CD1c-positive myeloid dendritic cell (primary cell): ENCODE data around the gene WFDC2.
A peak's percentile ranks its signal among the peaks of the same experiment; 100 is the strongest.

Experiments used
- DNase-seq: peaks from one replicate; pipeline ENCODE4 v3.0.0-alpha.2; 2016; ENCODE audit errors: extremely low spot score

Gene WFDC2

GRCh38 chr20:45469336-45470261, at the start of gene WFDC2:
Gene WFDC2 (plus strand): TSS chr20:45469753. CDS start chr20:45469782, 29 bp downstream.
- no peak for DNase-seq

DNA sequence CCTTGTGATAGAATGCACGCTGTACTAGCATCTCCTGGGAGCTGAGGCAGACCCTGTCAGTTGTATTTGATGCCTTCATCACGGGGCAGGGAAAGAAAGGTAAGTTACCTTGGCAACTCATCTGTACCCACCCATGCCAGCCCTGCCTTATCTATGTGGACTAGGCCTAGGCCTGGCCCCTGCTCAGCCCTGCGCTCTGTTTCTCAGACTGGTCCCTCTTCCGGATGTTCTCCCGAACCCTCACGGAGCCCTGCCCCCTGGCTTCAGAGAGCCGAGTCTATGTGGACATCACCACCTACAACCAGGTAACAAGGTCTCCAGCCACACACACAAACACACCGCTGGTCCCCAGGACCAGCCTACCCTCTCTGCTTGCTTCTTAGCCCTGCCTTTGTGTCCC, 49.4 kb upstream of the WFDC2 start:
- DNase-seq: no peak

DNA sequence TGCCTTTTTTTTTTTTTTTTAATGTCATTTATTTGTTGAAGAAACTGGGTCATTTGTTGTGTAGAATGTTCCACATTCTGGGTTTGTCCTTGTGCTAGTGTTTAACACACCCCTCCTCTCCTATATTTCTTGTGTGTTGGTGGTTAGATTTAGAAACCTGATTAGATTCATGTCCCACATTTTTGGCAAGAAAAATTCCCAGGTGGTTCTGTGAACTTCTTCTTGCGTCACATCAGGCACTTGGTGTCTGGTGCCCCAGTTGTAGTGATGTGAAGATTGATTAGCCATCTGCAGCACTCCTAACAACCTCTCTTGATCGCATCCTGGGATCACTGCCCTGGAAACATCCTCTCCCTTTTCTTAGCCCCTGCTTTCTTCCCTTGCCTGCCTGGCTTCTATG, 45.9 kb upstream of the WFDC2 start:
- no peak for DNase-seq

DNA sequence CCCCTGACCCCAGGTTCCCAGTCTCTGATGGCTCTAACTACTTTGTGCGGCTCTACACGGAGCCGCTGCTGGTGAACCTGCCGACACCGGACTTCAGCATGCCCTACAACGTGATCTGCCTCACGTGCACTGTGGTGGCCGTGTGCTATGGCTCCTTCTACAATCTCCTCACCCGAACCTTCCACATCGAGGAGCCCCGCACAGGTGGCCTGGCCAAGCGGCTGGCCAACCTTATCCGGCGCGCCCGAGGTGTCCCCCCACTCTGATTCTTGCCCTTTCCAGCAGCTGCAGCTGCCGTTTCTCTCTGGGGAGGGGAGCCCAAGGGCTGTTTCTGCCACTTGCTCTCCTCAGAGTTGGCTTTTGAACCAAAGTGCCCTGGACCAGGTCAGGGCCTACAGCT, 44.0 kb upstream of the WFDC2 start:
- DNase-seq: no peak

- DNase-seq: no peak
Observed at GRCh38 chr20:45426320-45427016, 43.1 kb upstream of the WFDC2 start.

- no peak for DNase-seq
Observed at GRCh38 chr20:45427236-45428149, 42.1 kb upstream of the WFDC2 start.

DNA sequence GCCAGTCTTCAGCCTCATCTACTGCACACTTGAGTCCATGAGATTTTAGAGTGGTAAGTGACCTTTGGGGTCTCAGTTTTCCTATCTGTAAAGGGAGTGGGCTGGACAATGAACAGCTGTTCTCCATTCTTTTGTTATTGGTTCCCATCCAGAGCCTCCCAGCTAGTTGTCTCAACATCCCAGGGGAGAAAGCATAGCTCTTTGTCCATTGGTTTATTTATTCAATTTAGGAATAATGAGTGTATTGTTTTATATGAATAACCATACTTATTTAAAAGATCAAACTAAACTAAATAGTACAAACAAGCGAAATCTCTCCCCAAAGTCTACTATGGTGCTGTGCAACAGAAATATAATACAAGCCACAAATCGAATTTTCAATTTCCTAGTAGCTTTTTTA, 39.9 kb upstream of the WFDC2 start:
- no peak for DNase-seq

GRCh38 chr20:45432294-45432693, 37.3 kb upstream of the WFDC2 start:
- DNase-seq: peak; percentile 41

DNA sequence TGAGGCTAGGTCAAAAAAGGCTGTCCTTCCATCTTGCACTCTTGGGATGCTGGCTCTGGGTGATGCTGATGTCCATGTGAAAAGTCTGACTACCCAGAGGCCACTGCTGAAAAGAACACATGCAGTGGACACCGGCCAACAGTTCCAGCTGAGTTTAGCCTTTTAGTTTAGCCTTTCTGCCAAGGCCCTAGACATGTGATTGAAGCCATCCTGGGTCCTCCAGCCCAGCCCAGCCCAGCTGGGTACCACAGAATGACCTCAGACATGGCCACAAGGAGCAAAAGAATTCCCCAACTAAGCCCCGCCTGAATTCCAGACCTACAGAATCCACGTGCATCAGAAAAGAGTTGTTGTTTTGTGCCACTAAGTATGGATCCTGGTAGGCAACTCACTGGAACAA, 36.2 kb upstream of the WFDC2 start:
- DNase-seq: no peak

DNA sequence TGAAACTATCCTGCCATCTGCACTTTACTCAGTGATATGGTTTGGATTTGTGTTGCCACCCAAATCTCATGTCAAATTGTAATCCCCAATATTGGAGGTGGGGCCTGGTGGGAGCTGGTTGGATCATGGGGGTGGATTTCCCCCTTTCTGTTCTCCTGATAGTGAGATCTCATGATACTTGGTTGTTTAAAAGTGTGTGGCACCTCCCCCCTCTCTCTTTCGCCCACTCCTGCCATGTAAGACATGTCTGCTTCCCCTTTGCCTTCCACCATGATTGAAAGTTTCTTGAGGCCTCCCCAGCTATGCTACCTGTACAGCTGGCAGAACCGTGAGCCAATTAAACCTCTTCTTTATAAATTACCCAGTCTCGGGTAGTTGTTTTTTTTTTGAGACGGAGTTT, 35.6 kb upstream of the WFDC2 start:
- peak; percentile 21 for DNase-seq

DNA sequence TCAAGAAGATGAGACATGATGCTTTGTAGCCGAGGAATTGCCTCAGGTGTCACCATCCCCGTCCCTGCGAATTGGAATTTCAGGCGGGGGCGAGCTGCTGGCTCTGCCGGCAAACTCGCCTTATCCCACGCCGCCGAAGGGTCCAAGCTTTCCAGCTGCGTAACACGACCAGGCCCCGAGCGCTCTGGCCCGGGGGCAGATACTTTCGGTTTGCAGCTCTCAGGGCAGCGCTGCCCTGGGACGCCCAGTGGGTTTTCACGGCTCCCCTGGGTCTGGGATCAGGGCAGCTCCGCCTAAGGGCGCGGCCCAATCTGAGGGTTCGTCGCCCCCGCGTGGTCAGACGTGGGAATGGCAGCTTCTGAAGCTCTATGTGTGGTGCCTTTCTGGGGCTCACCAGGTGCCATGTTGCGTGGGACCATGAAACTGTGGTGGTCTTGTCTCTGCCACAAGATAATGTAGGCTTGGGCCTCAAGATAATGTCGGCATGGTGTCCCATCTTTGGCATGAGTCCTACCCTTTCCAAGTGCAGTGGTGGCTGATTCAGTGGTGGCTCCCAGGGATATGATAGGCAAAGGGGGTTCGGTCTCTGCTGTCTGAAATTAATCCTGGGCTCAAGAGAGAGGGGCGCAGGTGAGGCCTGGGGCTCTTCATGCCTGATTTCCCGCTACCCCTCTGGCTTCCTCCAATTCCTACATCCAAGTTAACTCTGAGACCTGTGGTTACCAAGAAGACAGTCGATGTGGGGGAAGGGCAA, 32.6 kb upstream of the WFDC2 start:
- peak; percentile 91 for DNase-seq

DNA sequence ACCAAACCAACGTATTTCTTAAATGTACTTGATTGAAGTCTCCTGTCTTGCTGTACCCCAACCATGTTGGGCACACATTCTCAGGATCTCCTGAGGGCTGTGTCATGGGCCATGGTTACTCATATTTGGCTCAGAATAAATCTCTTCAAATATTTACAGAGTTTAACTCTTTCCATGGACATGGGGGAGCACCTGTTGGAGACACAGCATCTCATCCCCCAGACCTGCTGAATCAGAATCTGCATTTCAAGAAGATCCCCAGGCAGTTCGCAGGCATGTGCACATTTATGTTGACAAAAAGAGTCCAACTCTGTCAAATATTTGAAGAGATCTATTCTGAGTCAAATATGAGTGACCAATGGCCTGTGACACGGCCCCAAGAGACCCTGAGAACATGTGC, 29.1 kb upstream of the WFDC2 start:
- DNase-seq: no peak

DNA sequence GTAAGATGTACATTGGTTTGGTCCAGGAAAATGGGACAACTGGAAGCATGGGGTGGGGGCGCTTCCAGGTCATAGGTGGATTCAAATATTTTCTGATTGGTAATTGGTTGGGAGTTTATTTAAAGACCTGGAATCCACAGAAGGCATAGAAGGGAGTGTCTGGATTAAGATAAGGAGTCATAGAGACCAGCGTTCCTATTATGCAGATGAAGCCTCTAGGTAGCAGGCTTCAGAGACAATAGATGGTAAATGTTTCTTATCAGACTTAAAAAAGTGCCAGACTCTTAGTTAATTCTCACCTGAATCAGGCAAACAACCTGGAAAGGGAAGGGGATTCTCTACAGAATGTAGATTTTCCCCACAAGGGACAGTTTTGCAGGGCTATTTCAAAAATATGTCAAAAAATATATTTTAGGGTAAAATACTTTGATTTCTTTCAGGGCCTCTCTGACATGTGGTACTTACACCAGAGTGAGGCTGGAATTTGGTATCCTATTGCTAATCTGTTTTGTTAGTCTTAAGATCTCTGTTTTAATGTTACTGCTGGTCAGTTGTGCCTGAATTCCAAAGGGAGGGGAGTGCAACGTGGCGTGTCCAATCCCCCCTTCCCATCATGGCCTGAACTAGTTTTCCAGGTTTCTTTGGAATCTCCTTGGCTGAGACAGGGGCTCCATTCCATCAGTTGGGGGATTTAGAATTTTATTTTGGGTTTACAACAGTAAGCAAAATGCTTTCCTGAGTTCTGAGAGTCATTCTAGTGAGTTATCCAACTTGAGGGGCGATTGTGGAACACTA, 28.5 kb upstream of the WFDC2 start:
- DNase-seq: no peak

GRCh38 chr20:45441746-45442145, 27.8 kb upstream of the WFDC2 start:
- no peak for DNase-seq

- no peak for DNase-seq
Observed at GRCh38 chr20:45444050-45444449, 25.5 kb upstream of the WFDC2 start.

- DNase-seq: peak; percentile 42
Observed at GRCh38 chr20:45445805-45446562, 23.6 kb upstream of the WFDC2 start.

GRCh38 chr20:45448270-45448669, 21.3 kb upstream of the WFDC2 start:
- no peak for DNase-seq

DNA sequence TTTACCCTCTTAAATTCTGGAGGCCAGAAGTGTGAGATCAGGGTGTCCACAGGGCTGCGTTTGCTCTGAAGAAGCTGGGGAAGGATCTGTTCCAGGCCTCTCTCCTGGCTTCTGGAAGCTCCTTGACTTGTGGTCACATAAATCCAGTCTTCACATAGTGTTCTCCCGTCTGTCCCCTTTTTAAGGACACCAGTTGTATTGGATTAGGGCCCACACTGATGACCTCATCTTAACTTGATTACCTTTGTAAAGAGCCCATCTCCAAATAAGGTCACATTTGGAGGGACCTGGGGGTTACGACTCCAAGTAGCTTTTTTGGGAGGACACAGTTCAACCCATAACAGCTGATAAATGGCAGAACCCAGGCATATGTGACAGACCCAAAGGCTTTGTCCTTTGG, 20.0 kb upstream of the WFDC2 start:
- DNase-seq: no peak

DNA sequence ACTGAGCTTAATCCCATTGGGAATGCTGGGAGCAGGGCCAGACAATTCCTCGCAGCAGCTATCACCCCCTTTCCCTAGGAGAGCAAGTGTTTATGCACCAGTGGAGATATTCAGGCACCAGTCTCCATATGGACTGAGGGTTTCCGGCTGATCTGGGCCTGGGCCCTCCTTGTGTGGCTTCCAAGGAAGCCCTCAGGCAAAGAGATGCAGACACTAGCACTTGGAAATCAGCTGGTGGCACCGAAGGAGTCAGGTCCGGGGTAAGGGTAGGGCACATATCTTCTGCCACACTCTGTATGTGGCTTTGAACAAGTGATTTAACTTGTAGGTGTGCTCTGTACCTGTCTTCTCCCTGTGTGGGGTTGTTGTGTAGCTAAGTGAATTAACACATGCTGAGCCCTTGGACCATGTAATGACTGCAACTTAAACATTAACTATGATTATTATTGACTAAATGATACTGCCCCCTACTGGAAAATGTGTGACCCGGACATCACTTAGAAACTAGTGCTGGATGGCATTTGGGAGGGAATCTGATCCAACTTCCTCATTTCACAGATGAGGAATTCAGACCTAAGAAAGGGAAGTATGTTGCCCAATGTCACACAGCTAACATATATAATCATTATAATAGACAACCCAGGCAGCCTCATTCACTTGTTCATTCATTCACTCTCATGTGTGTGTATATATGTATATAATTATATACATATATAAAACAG, 19.3 kb upstream of the WFDC2 start:
- peak; percentile 91 for DNase-seq
